ENCODE results near the gene SPCS2. TPM values are rescaled to one million over a fixed set of nuclear protein-coding genes. Genes with fewer than 3 reads are reported as not detected.
"Not testable (repeated sequence)": the region's sequence is repeated elsewhere in the genome, so short reads cannot be mapped to it uniquely, and the experiment has no call there.

SPCS2 gene
- total RNA-seq, 1 experiment from 2014 or later: 328 TPM

- Histone ChIP-seq H3K36me3 (ENCODE audit: control insufficient read depth, insufficient read depth, low read length) (peaks cover 3% of the 10 kb centered on the region; the same call in 1 of the 2 replicates), H3K9me3 (no peaks in the 10 kb centered on the region), H3K27me3 (replicated peaks; ENCODE audit: control insufficient read depth, insufficient read depth, low read length) (no peaks in the 10 kb centered on the region), H3K4me1 (peaks cover 12% of the 10 kb centered on the region), H3K4me3 (ENCODE audit: low read depth, low read length) (no peak overlapping the region)
- Mint-ChIP-seq H3K36me3 (ENCODE audit: insufficient read depth, unreplicated experiment) (no peaks in the 10 kb centered on the region), H3K27me3 (ENCODE audit: insufficient read depth, unreplicated experiment) (no peaks in the 10 kb centered on the region), H3K9me3 (ENCODE audit: unreplicated experiment) (no peaks in the 10 kb centered on the region), H3K4me1 (ENCODE audit: low read depth, unreplicated experiment) (peaks cover 12% of the 10 kb centered on the region), H3K4me3 (ENCODE audit: unreplicated experiment) (no peak overlapping the region), H3K27ac (ENCODE audit: unreplicated experiment) (no peak overlapping the region)
- no peak for TF ChIP-seq CTCF (IDR thresholded peaks at IDR 0.05; ENCODE audit: insufficient read depth in 1 of 2, low read depth in 1 of 2, low read length in 1 of 2, severe bottlenecking in 1 of 2, unreplicated experiment in 1 of 2)
- ChIA-PET POLR2A (no interaction called here), CTCF (no interaction called here)
- no peak for DNase-seq
- BruUV-seq (replicated peaks): no TSS peak
- intact Hi-C loops (cut with micrococcal nuclease; ENCODE audit: unreplicated experiment): no loop called here
Observed at GRCh38 chr11:75011872-75012271, 62.8 kb downstream of the SPCS2 start.

GRCh38 chr11:75013051-75013450 is 64.0 kb downstream of the SPCS2 start:
- BruUV-seq (replicated peaks): no TSS peak
- POLR2A ChIA-PET: no interaction called here
- no peaks in the 10 kb centered on the region for H3K27me3 Mint-ChIP-seq (ENCODE audit: insufficient read depth, unreplicated experiment)
- no peak overlapping the region for H3K27ac Mint-ChIP-seq (ENCODE audit: unreplicated experiment)
- Histone ChIP-seq H3K9me3 (peaks cover 8% of the 10 kb centered on the region; the same call in 1 of the 2 replicates), H3K27me3 (replicated peaks; ENCODE audit: control insufficient read depth, insufficient read depth, low read length) (no peaks in the 10 kb centered on the region), H3K4me1 (peaks cover 12% of the 10 kb centered on the region), H3K4me3 (ENCODE audit: low read depth, low read length) (no peak overlapping the region), H3K36me3 (ENCODE audit: control insufficient read depth, insufficient read depth, low read length) (no peaks in the 10 kb centered on the region; the same call in 1 of the 2 replicates)
- CTCF ChIA-PET: interaction anchor here (0.8 to 1.8 kb wide), 2 partner anchors 10 to 236 kb away, joined by 3 to 6 read pairs; no protein-coding TSS in a partner anchor
- peaks cover 2% of the 10 kb centered on the region for H3K9me3 Mint-ChIP-seq (ENCODE audit: unreplicated experiment)
- intact Hi-C loops (cut with micrococcal nuclease; ENCODE audit: unreplicated experiment): no loop called here
- peak; percentile 61 to 71 for DNase-seq
- no peak for TF ChIP-seq CTCF (IDR thresholded peaks at IDR 0.05; ENCODE audit: insufficient read depth in 1 of 2, low read depth in 1 of 2, low read length in 1 of 2, severe bottlenecking in 1 of 2, unreplicated experiment in 1 of 2)
- no peak overlapping the region for H3K4me3 Mint-ChIP-seq (ENCODE audit: unreplicated experiment)
- peaks cover 12% of the 10 kb centered on the region for H3K4me1 Mint-ChIP-seq (ENCODE audit: low read depth, unreplicated experiment)
- H3K36me3 Mint-ChIP-seq (ENCODE audit: insufficient read depth, unreplicated experiment): no peaks in the 10 kb centered on the region

GRCh38 chr11:75014129-75014528 is 65.1 kb downstream of the SPCS2 start:
- CTCF ChIA-PET: interaction anchor here (1.0 to 1.8 kb wide), 2 partner anchors 9 to 232 kb away, joined by 3 to 6 read pairs; no protein-coding TSS in a partner anchor
- no peak overlapping the region for H3K27ac Mint-ChIP-seq (ENCODE audit: unreplicated experiment)
- POLR2A ChIA-PET: interaction anchor here (0.5 to 0.6 kb wide), 2 partner anchors 91 to 130 kb away, joined by 5 read pairs; no protein-coding TSS in a partner anchor

GRCh38 chr11:75019200-75019599 is 70.1 kb downstream of the SPCS2 start:
- H3K27ac Mint-ChIP-seq (ENCODE audit: unreplicated experiment); H3K36me3 ChIP-seq (ENCODE audit: control insufficient read depth, insufficient read depth, low read length); H3K36me3 Mint-ChIP-seq (ENCODE audit: insufficient read depth, unreplicated experiment); DNase-seq; intact Hi-C loops (cut with micrococcal nuclease; ENCODE audit: unreplicated experiment); H3K4me1 ChIP-seq; BruUV-seq (replicated peaks); POLR2A ChIA-PET; H3K4me3 ChIP-seq (ENCODE audit: low read depth, low read length); H3K27me3 Mint-ChIP-seq (ENCODE audit: insufficient read depth, unreplicated experiment); H3K4me1 Mint-ChIP-seq (ENCODE audit: low read depth, unreplicated experiment); H3K4me3 Mint-ChIP-seq (ENCODE audit: unreplicated experiment); H3K27me3 ChIP-seq (replicated peaks; ENCODE audit: control insufficient read depth, insufficient read depth, low read length): not testable (repeated sequence)
- CTCF ChIA-PET: interaction anchor here (1.5 kb wide), 1 partner anchor 230 kb away, joined by 5 read pairs; no protein-coding TSS in a partner anchor
- H3K9me3 Mint-ChIP-seq (ENCODE audit: unreplicated experiment): peaks cover 24% of the 10 kb centered on the region
- peaks cover 32% of the 10 kb centered on the region for H3K9me3 ChIP-seq

More at GRCh38 chr11:75014129-75014528, 65.1 kb downstream of the SPCS2 start:
- Histone ChIP-seq H3K4me3 (ENCODE audit: low read depth, low read length) (no peak overlapping the region), H3K9me3 (peaks cover 19% of the 10 kb centered on the region), H3K4me1 (peaks cover 12% of the 10 kb centered on the region), H3K36me3 (ENCODE audit: control insufficient read depth, insufficient read depth, low read length) (no peaks in the 10 kb centered on the region), H3K27me3 (replicated peaks; ENCODE audit: control insufficient read depth, insufficient read depth, low read length) (no peaks in the 10 kb centered on the region)
- Mint-ChIP-seq H3K9me3 (ENCODE audit: unreplicated experiment) (peaks cover 13% of the 10 kb centered on the region), H3K36me3 (ENCODE audit: insufficient read depth, unreplicated experiment) (peaks cover 5% of the 10 kb centered on the region), H3K27me3 (ENCODE audit: insufficient read depth, unreplicated experiment) (no peaks in the 10 kb centered on the region), H3K4me1 (ENCODE audit: low read depth, unreplicated experiment) (peaks cover 12% of the 10 kb centered on the region), H3K4me3 (ENCODE audit: unreplicated experiment) (no peak overlapping the region)
- TF ChIP-seq CTCF (IDR thresholded peaks at IDR 0.05; ENCODE audit: insufficient read depth in 1 of 2, low read depth in 1 of 2, low read length in 1 of 2, severe bottlenecking in 1 of 2, unreplicated experiment in 1 of 2): no peak
- BruUV-seq (replicated peaks): no TSS peak
- intact Hi-C loops (cut with micrococcal nuclease; ENCODE audit: unreplicated experiment): no loop called here
- no peak for DNase-seq

- H3K4me3 ChIP-seq (ENCODE audit: low read depth, low read length); H3K4me1 ChIP-seq; H3K36me3 Mint-ChIP-seq (ENCODE audit: insufficient read depth, unreplicated experiment); DNase-seq; H3K27me3 Mint-ChIP-seq (ENCODE audit: insufficient read depth, unreplicated experiment); H3K27ac Mint-ChIP-seq (ENCODE audit: unreplicated experiment); intact Hi-C loops (cut with micrococcal nuclease; ENCODE audit: unreplicated experiment); H3K4me3 Mint-ChIP-seq (ENCODE audit: unreplicated experiment); H3K4me1 Mint-ChIP-seq (ENCODE audit: low read depth, unreplicated experiment); H3K27me3 ChIP-seq (replicated peaks; ENCODE audit: control insufficient read depth, insufficient read depth, low read length); POLR2A ChIA-PET; H3K36me3 ChIP-seq (ENCODE audit: control insufficient read depth, insufficient read depth, low read length); BruUV-seq (replicated peaks): not testable (repeated sequence)
- peaks cover 32% of the 10 kb centered on the region for H3K9me3 ChIP-seq
- H3K9me3 Mint-ChIP-seq (ENCODE audit: unreplicated experiment): peaks cover 24% of the 10 kb centered on the region
- CTCF ChIA-PET: interaction anchor here (1.5 to 3.7 kb wide), 2 partner anchors 228 kb away, joined by 5 to 73 read pairs; no protein-coding TSS in a partner anchor
Observed at GRCh38 chr11:75020328-75020727, 71.3 kb downstream of the SPCS2 start.

Data from Caco-2 (cell line).